Spleen (tissue), 11 donors: ENCODE results near the gene FLT4. TPM values are rescaled to one million over a fixed set of nuclear protein-coding genes. Genes with fewer than 3 reads are reported as not detected.

ENCODE experiments used
- DNase-seq: peaks from one replicate; pipeline ENCODE4 v3.0.0-alpha.2; 2020
- H3K27ac ChIP-seq, 8 donors: fragments of 200-600 bp; sonication (generic) in 7 of 8; 1 replicate in 4 of 8; 2 replicates in 4 of 8; pipeline versions ENCODE4 v1.5.0 to v1.8.0; 2016 to 2021; ENCODE audit warnings: inconsistent platforms in 4 of 8, mild to moderate bottlenecking in 4 of 8, moderate library complexity in 1 of 8
- H3K27me3 ChIP-seq, 7 donors: fragments of 200-600 bp; sonication (generic) in 6 of 7; replicated peaks in 1 of 7; 1 replicate in 4 of 7; 2 replicates in 3 of 7; pipeline versions ENCODE4 v1.5.0 to v1.8.0; 2016 to 2021; ENCODE audit warnings: inconsistent platforms in 3 of 7, mild to moderate bottlenecking in 1 of 7
- H3K36me3 ChIP-seq, 6 donors: fragments of 200-600 bp; sonication (generic) in 5 of 6; 1 replicate in 4 of 6; 2 replicates in 2 of 6; pipeline versions ENCODE4 v1.5.0 to v1.8.0; 2016 to 2021; ENCODE audit warnings: inconsistent platforms in 2 of 6
- H3K4me1 ChIP-seq, 6 donors: fragments of 200-600 bp; sonication (generic) in 5 of 6; 1 replicate in 3 of 6; 2 replicates in 3 of 6; pipeline versions ENCODE4 v1.5.0 to v1.8.0; 2016 to 2021; ENCODE audit warnings: inconsistent platforms in 3 of 6
- H3K4me3 ChIP-seq, 8 donors: fragments of 200-600 bp; sonication (generic) in 7 of 8; 1 replicate in 4 of 8; 2 replicates in 4 of 8; pipeline versions ENCODE4 v1.5.0 to v1.8.0; 2016 to 2021; ENCODE audit warnings: inconsistent platforms in 4 of 8, mild to moderate bottlenecking in 4 of 8, moderate library complexity in 2 of 8
- H3K9me3 ChIP-seq, 8 donors: fragments of 200-600 bp; sonication (generic) in 7 of 8; 1 replicate in 4 of 8; 2 replicates in 4 of 8; pipeline versions ENCODE4 v1.5.0 to v1.8.0; 2016 to 2021; ENCODE audit warnings: inconsistent platforms in 4 of 8
- CTCF ChIP-seq, 11 experiments: fragments of 200-600 bp in 7 of 11; fragments of 450-650 bp in 4 of 11; sonication (generic) in 4 of 11; IDR thresholded peaks in 8 of 11; conservative IDR thresholded peaks in 3 of 11; 1 replicate in 7 of 11; 2 replicates in 4 of 11; pipeline versions ENCODE4 v1.4.0 to v1.8.0; 2016 to 2021; ENCODE audit warnings: antibody characterized with exemption in 11 of 11, inconsistent platforms in 4 of 11, mild to moderate bottlenecking in 1 of 11
- POLR2A ChIP-seq, 3 donors: fragments of 450-650 bp; IDR thresholded peaks; one replicate each; pipeline ENCODE4 v1.5.1; 2017; ENCODE audit warnings: antibody characterized with exemption in 3 of 3, mild to moderate bottlenecking in 1 of 3
- POLR2AphosphoS5 ChIP-seq, 3 donors: sonication (generic); formaldehyde crosslinking; IDR thresholded peaks; one replicate each; pipeline ENCODE4 v1.5.1; 2017; ENCODE audit warnings: antibody characterized with exemption in 3 of 3
- WGBS, 5 donors: extraction: QIAGEN DNeasy Blood & Tissue Kit in 3 of 5; methylation state at CpG; one replicate each; pipeline versions ENCODE4 v1.1.5 to v1.1.7; 2013 to 2018; 5-methylcytosine and 5-hydroxymethylcytosine counted together
- intact Hi-C: fragments of 100-400 bp; cut with DNase I; formaldehyde crosslinking; loops from one replicate; pipeline ENCODE4 v1.15.0; 2023; ENCODE audit warnings: low total_unique reads
- polyA plus RNA-seq, 3 donors: library from polyadenylated mRNA; stranded (reverse); fragments of 200-250 nt; gene quantifications; one replicate each; pipeline ENCODE4 v1.2.1, GENCODE V29; 2013
- total RNA-seq, 7 donors: library from RNA; depleted of rRNA in 3 of 7; stranded (reverse); fragments of >200 nt in 3 of 7; fragmentation: NEBNext Ultra II Directional in 4 of 7; extraction: Animal tissue kit (Norgen Biotek cat#: 25700) in 4 of 7; gene quantifications; one replicate each; pipeline versions ENCODE4 v1.1.0 to v1.2.1, GENCODE V29; 2016 to 2021
- donor health status: healthy with polysubstance abuse.
- donor health status: DM: no; HTN: no; CAD: no; lungs with moderate emphysema.
- donor health status: DM: no; HTN: no; CAD: no.
- donor health status: Bipolar disorder and iron deficiency.
- donor health status: healthy.
- donor health status: DM: no; HTN: no; CAD: no.
- donor health status: DM: yes; HTN: yes; CAD: no.

The FLT4 gene
- total and polyA plus RNA-seq, 10 donors: 3.5 to 61.4 (median 34.8) TPM

DNA sequence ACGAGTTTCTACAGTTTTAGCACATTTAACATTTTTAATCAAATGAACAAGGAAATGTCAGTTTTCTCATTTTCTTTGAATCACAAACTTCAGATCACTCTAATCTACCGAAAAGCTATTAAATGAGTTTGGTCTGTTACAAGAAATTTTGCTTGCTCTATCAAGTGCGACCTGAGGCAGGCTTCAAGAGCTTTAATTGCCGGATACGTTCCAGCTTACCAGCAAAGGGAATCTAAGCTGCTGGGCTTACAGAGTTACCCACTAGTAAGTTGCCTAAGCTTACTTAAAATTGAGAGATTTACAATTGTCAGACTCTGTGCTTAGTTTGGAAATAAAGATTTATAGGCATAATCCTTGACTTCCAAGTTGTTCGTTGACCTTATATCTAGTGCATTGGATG is 68.7 kb downstream of the FLT4 start:
- intact Hi-C loops: no loop called here
- Histone ChIP-seq H3K27ac (no peak overlapping the region), H3K36me3 (peaks cover 0 to 35% (median 13%) of the 10 kb centered on the region in 6 donors), H3K4me3 (no peak overlapping the region), H3K27me3 (no peaks in the 10 kb centered on the region), H3K9me3 (peaks cover 0 to 15% (median 5%) of the 10 kb centered on the region in 8 donors), H3K4me1 (no peaks in the 10 kb centered on the region)
- WGBS, 5 donors: 88 to 90% (median 89%) methylated on average over 6 of the region's 6 CpGs
- TF ChIP-seq POLR2A (IDR thresholded peaks at IDR 0.05) (no peak), POLR2AphosphoS5 (IDR thresholded peaks at IDR 0.05) (no peak), CTCF (IDR thresholded peaks at IDR 0.05 in 8 of 11, conservative IDR thresholded peaks at IDR 0.05 in 3 of 11) (no peak)
- no peak for DNase-seq

GRCh38 chr5:180575571-180575970 is 73.8 kb downstream of the FLT4 start:
- intact Hi-C loops: no loop called here
- H3K4me3 ChIP-seq: no peak overlapping the region
- H3K9me3 ChIP-seq: no peaks in the 10 kb centered on the region
- TF ChIP-seq POLR2A (IDR thresholded peaks at IDR 0.05) (no peak), CTCF (IDR thresholded peaks at IDR 0.05 in 8 of 11, conservative IDR thresholded peaks at IDR 0.05 in 3 of 11) (no peak), POLR2AphosphoS5 (IDR thresholded peaks at IDR 0.05) (no peak)
- DNase-seq: no peak
- no peak overlapping the region for H3K27ac ChIP-seq
- H3K4me1 ChIP-seq: no peaks in the 10 kb centered on the region
- H3K27me3 ChIP-seq: no peaks in the 10 kb centered on the region
- H3K36me3 ChIP-seq: peaks cover 0 to 86% (median 40%) of the 10 kb centered on the region in 6 donors
- WGBS, 5 donors: 83 to 94% (median 86%) methylated on average over 2 of the region's 2 CpGs

- intact Hi-C loops: no loop called here
- 79 to 84% (median 80%) methylated on average over 8 of the region's 8 CpGs for WGBS, 5 donors
- DNase-seq: no peak
- TF ChIP-seq POLR2AphosphoS5 (IDR thresholded peaks at IDR 0.05) (no peak), CTCF (IDR thresholded peaks at IDR 0.05 in 8 of 11, conservative IDR thresholded peaks at IDR 0.05 in 3 of 11) (no peak), POLR2A (IDR thresholded peaks at IDR 0.05) (no peak)
- Histone ChIP-seq H3K27ac (no peak overlapping the region), H3K36me3 (peaks cover 3 to 100% (median 63%) of the 10 kb centered on the region in 6 donors), H3K9me3 (no peaks in the 10 kb centered on the region), H3K4me3 (no peak overlapping the region), H3K4me1 (no peaks in the 10 kb centered on the region), H3K27me3 (no peaks in the 10 kb centered on the region)
These were observed 80.5 kb downstream of the FLT4 start for GRCh38 chr5:180568914-180569313.

DNA sequence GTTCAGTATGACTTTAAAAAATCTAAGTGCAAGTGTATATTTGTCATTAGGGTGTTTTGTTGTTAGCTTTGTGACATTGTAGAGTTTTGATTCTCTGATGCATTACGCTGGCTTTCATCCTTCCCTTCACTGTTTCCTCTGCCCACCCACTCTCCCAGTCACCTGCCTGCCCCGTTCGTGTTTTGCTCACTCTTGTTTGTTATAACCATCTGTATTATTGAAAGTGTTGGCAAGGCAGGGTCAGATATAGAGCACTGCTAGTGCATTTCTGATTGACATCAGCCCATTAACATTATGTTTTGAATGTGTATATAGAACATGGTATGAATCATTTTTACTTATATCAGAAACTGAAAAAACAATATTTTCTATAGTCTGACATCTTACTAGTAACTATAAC is 85.4 kb downstream of the FLT4 start:
- TF ChIP-seq POLR2A (IDR thresholded peaks at IDR 0.05): no peak
- no peak for TF ChIP-seq CTCF (IDR thresholded peaks at IDR 0.05 in 8 of 11, conservative IDR thresholded peaks at IDR 0.05 in 3 of 11)
- TF ChIP-seq POLR2AphosphoS5 (IDR thresholded peaks at IDR 0.05): no peak
- no peak overlapping the region for H3K27ac ChIP-seq
- H3K27me3 ChIP-seq: no peaks in the 10 kb centered on the region
- peaks cover 3 to 76% (median 37%) of the 10 kb centered on the region in 6 donors for H3K36me3 ChIP-seq
- H3K4me1 ChIP-seq: no peaks in the 10 kb centered on the region
- no peaks in the 10 kb centered on the region for H3K9me3 ChIP-seq
- DNase-seq: no peak
- intact Hi-C loops: no loop called here
- H3K4me3 ChIP-seq: no peak overlapping the region
- WGBS, 5 donors: 68 to 87% (median 78%) methylated on average over 3 of the region's 3 CpGs
